ENCODE measurements around the gene UBE2H.
"Not testable (repeated sequence)": the region's sequence is repeated elsewhere in the genome, so short reads cannot be mapped to it uniquely, and the experiment has no call there.

UBE2H gene

DNA sequence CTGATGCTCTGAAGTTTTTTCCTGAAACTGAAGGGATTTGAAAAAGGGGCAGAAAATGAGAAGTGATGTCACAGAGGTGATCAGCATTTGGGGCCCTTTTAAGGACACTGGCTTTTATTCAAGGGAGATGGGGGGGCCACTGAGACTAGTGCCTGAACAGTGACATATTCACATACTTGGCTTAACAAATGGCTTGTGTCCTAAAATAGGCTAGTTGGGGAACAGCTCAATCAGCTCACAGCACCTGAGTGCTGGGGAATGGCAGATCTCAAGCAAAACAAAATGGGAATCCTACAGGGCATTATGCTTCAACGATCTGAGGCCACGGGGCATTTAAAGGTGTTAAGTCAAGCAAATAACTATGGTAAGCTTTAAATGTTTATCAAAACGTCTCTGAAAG is 90.1 kb downstream of the UBE2H start:
- DNase-seq (ENCODE audit: low read depth): peak; percentile 15
- TF ChIP-seq, protein P1, sequence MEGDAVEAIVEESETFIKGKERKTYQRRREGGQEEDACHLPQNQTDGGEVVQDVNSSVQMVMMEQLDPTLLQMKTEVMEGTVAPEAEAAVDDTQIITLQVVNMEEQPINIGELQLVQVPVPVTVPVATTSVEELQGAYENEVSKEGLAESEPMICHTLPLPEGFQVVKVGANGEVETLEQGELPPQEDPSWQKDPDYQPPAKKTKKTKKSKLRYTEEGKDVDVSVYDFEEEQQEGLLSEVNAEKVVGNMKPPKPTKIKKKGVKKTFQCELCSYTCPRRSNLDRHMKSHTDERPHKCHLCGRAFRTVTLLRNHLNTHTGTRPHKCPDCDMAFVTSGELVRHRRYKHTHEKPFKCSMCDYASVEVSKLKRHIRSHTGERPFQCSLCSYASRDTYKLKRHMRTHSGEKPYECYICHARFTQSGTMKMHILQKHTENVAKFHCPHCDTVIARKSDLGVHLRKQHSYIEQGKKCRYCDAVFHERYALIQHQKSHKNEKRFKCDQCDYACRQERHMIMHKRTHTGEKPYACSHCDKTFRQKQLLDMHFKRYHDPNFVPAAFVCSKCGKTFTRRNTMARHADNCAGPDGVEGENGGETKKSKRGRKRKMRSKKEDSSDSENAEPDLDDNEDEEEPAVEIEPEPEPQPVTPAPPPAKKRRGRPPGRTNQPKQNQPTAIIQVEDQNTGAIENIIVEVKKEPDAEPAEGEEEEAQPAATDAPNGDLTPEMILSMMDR (IDR thresholded peaks at IDR 0.05; ENCODE audit: insufficient read depth, low read depth, low read length, missing control alignments): no peak
- H3K4me3 ChIP-seq (ENCODE audit: low read depth, low read length): no peak overlapping the region

DNA sequence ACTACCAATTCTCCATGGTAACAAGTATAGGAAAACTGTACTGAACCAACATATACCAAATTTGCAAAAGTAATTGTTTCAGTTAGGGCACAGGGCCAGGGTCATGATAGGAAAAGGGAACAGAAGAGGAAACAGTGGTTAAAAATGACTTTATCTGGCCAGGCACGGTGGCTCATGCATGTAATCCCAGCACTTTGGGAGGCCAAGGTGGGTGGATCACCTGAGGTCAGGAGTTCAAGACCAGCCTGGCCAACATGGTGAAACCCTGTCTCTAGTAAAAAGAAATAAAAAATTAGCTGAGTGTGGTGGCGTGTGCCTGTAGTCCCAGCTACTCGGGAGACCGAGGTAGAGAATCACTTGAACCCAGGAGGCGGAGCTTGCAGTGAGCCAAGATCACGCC is 92.0 kb downstream of the UBE2H start:
- not testable (repeated sequence) for H3K4me3 ChIP-seq (ENCODE audit: low read depth, low read length); DNase-seq (ENCODE audit: low read depth)

DNA sequence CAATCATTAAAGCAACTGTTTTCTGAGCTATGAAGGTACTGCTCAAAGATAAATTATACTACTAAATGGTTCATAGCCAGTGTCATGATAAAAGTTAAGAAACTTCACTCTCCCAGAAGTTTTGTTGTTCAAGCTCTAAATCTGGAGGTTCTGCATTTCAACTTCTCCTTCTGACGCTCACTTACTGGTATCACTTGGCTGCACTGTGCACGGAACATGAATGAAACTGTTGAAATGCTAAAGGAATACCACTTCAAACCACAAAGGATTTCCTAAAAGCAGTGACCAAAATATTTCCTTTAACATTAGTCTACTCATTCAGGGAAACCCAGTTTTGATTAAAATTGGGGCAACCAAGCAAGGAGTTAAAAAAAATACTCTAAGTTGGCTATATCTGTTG is 93.6 kb downstream of the UBE2H start:
- peak; percentile 46 for DNase-seq (ENCODE audit: low read depth)
- no peak overlapping the region for H3K4me3 ChIP-seq (ENCODE audit: low read depth, low read length)
- TF ChIP-seq, protein P1 (IDR thresholded peaks at IDR 0.05; ENCODE audit: insufficient read depth, low read depth, low read length, missing control alignments): no peak

DNA sequence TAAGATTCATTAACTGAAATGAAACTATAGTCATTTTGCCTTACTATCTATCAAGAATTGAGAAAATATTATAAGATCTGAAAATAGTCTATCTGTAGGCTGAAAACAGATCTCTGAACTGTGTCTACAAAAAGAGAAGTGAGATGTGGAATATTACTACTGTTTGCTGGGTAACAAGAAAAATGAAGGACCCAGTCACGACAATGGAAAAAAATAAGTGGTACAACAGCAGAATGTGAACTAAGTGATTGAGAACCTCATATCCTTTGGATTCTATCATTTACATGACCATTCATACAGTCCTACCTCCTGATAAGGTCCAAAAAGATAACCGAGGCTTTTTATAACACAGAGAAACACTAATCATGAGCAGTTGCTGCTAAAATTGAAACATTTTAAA is 94.3 kb downstream of the UBE2H start:
- no peak overlapping the region for H3K4me3 ChIP-seq (ENCODE audit: low read depth, low read length)
- DNase-seq (ENCODE audit: low read depth): no peak
- TF ChIP-seq, protein P1 (IDR thresholded peaks at IDR 0.05; ENCODE audit: insufficient read depth, low read depth, low read length, missing control alignments): no peak

DNA sequence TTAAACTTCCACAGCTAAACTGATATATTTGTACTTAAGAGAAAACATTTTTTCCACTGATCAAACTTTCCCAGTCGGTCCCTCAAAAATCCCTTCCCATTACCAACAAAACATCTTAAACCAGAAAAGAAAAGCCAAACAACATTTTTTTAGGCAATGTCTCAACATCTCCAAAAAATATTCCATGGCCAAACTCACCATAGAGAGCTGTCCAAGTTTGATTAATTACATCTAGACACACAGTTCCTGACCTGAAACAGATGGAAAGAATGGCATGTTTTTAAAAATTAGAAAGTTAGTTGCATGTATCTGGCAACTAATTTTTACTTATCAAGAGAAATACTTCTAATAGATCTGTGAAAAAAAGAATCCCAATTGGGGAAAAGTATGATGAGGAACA is 95.4 kb downstream of the UBE2H start:
- TF ChIP-seq, protein P1 (IDR thresholded peaks at IDR 0.05; ENCODE audit: insufficient read depth, low read depth, low read length, missing control alignments): no peak
- no peak overlapping the region for H3K4me3 ChIP-seq (ENCODE audit: low read depth, low read length)
- no peak for DNase-seq (ENCODE audit: low read depth)

DNA sequence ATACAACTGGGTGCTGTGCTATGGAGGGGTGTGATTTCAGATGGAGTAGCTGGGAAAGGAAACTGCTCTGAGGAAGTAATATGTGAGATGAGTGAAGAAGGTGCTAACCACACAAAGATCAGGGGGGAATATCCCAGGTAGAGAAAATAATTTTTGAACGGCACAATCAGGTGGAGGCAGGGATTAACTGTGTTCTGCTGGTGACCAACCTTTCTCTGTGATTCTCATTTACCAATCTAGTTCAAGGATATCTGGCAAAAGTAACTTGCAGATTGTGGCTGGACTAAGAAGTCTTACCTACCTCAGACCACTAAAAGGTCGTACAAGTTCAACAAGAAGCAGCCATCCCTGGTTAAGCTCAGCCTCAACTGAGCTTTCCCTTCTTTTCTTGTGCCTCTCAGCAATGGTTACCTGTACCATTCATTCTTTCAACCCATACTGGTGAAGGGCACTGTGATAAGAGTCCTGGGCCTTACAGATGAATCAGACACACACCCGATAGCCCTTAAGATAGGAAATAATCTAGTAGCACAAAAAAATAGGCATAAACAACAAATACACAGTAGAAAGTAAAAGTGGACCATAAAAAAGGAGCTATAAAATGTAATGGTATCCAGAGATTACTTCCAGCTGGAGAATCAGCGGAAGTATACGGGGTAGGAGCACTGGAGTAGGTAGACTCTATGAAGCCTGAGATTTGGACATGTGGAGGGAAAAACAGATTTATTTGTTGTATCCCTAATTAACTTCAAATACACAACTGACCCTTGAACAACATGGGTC is 96.6 kb downstream of the UBE2H start:
- H3K4me3 ChIP-seq (ENCODE audit: low read depth, low read length): no peak overlapping the region
- TF ChIP-seq, protein P1 (IDR thresholded peaks at IDR 0.05; ENCODE audit: insufficient read depth, low read depth, low read length, missing control alignments): no peak
- DNase-seq (ENCODE audit: low read depth): no peak

DNA sequence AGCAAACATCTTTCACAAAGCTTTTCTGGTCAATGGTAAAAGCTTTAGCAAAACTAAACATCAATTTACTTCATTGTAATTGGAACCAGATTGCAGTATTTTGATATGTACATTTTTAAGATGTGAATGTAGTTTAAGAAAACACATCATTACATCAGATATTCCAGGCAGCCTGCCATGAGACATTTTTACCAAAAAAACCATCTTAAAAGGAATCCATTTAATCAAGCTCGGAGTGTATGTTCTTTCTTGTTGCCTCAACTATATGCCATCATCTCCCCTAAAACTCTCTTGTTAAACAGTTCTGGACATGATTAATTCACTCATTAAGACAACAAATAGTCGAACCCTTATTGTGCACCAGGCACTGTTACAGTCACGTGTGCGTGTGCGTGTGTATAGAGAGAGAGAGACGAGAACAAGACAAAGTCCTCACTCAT is 97.5 kb downstream of the UBE2H start:
- no peak for DNase-seq (ENCODE audit: low read depth)
- H3K4me3 ChIP-seq (ENCODE audit: low read depth, low read length): no peak overlapping the region
- TF ChIP-seq, protein P1 (IDR thresholded peaks at IDR 0.05; ENCODE audit: insufficient read depth, low read depth, low read length, missing control alignments): no peak
